GM12878 (cell line): Measurements from ENCODE around the gene THRA. TPM values are rescaled to one million over a fixed set of nuclear protein-coding genes. Genes with fewer than 3 reads are reported as not detected.

Experiments used
- ATAC-seq: fragments of 200-7000 bp; cut with Tn5 transposase; 3 replicates; pipeline ENCODE4 v1.9.1; 2020; ENCODE audit warnings: mild to moderate bottlenecking, moderate library complexity
- BruUV-seq: library from RNA; stranded (reverse); fragments of 400-500 nt; replicated peaks from 2 replicates; lab custom pipeline; 2021; lab: Mats Ljungman, UMichigan
- CTCF ChIA-PET: fragments of 300-600 bp; sonication (Branson Sonifier 250); formaldehyde crosslinking; extraction: SDS; loops from one replicate; lab custom pipeline; 2021; ENCODE audit warnings: inconsistent platforms; lab: Yijun Ruan, JAX
- POLR2A ChIA-PET: fragments of 350-600 bp; formaldehyde crosslinking; extraction: SDS; loops from one replicate; lab custom pipeline; 2021; ENCODE audit warnings: inconsistent platforms; lab: Charles Lee
- RAD21 ChIA-PET: fragments of 300-600 bp; sonication (Branson Sonifier 250); formaldehyde crosslinking; loops from one replicate; lab custom pipeline; 2023; ENCODE audit warnings: antibody characterized with exemption; ENCODE audit not compliant: unreplicated experiment; lab: Charles Lee
- SMC1A ChIA-PET: fragments of 300-600 bp; sonication (Branson Sonifier 250); formaldehyde crosslinking; loops from one replicate; lab custom pipeline; 2023; ENCODE audit not compliant: unreplicated experiment, uncharacterized antibody; lab: Charles Lee
- DNase-seq: peaks from one replicate; pipeline ENCODE4 v3.0.0-alpha.2; 2011; ENCODE audit warnings: low read depth, low spot score
- FAIRE-seq: peaks from 3 replicates; lab custom pipeline; 2011; peaks lifted over from hg19 to GRCh38; lab: Jason Lieb, UNC
- H2AFZ ChIP-seq: 2 replicates; pipeline ENCODE4 v1.6.0; 2011; ENCODE audit warnings: low read depth, low read length, control low read depth; ENCODE audit not compliant: control insufficient read depth
- H3K27ac ChIP-seq: 2 replicates; pipeline ENCODE4 v1.5.1; 2011; ENCODE audit warnings: control low read depth; ENCODE audit not compliant: control insufficient read depth, insufficient read depth
- H3K27me3 ChIP-seq, 2 experiments: replicated peaks in 1 of 2; 2 replicates each; pipeline versions ENCODE4 v1.6.0 to v1.6.1; 2011; ENCODE audit warnings: low read length in 1 of 2; ENCODE audit not compliant: control insufficient read depth in 2 of 2, insufficient read depth in 2 of 2
- H3K36me3 ChIP-seq, 2 experiments: 2 replicates each; pipeline ENCODE4 v1.5.1; 2011; ENCODE audit warnings: low read length in 1 of 2; ENCODE audit not compliant: control insufficient read depth in 2 of 2, insufficient read depth in 2 of 2
- H3K4me1 ChIP-seq: 2 replicates; pipeline ENCODE4 v1.6.1; 2011; ENCODE audit warnings: mild to moderate bottlenecking, low read length, moderate library complexity, mixed read lengths; ENCODE audit not compliant: control insufficient read depth, insufficient read depth
- H3K4me2 ChIP-seq: 2 replicates; pipeline ENCODE4 v1.6.0; 2011; ENCODE audit warnings: control low read depth; ENCODE audit not compliant: control insufficient read depth, insufficient read depth
- H3K4me3 ChIP-seq: fragments of 200-600 bp; sonication (generic); 2 replicates; pipeline ENCODE4 v1.5.1; 2016
- H3K79me2 ChIP-seq: 2 replicates; pipeline ENCODE4 v1.6.0; 2011; ENCODE audit warnings: low read length; ENCODE audit not compliant: control insufficient read depth, insufficient read depth
- H3K9ac ChIP-seq: 2 replicates; pipeline ENCODE4 v1.8.0; 2011; ENCODE audit warnings: low read length, control low read depth, mixed read lengths; ENCODE audit not compliant: control insufficient read depth, insufficient read depth
- H3K9me3 ChIP-seq: replicated peaks from 3 replicates; pipeline ENCODE4 v1.5.1; 2011; ENCODE audit warnings: mild to moderate bottlenecking, low read length; ENCODE audit not compliant: control insufficient read depth, insufficient read depth
- H4K20me1 ChIP-seq: 2 replicates; pipeline ENCODE4 v1.6.0; 2011; ENCODE audit not compliant: control insufficient read depth, insufficient read depth
- CEBPB ChIP-seq, 2 experiments: fragments of 150-350 bp in 1 of 2; IDR thresholded peaks; 2 replicates each; pipeline ENCODE4 v1.6.1; 2012 to 2014; ENCODE audit warnings: low read depth in 2 of 2, low read length in 2 of 2, borderline replicate concordance in 1 of 2, inconsistent platforms in 1 of 2
- PAX8 ChIP-seq: fragments of 450-650 bp; IDR thresholded peaks from 2 replicates; pipeline ENCODE4 v1.6.1; 2017; ENCODE audit warnings: mild to moderate bottlenecking, moderate library complexity
- POLR2AphosphoS5 ChIP-seq: IDR thresholded peaks from 2 replicates; pipeline ENCODE4 v1.6.1; 2011; ENCODE audit warnings: mild to moderate bottlenecking, low read length, inconsistent platforms
- RAD51 ChIP-seq: fragments of 450-650 bp; IDR thresholded peaks from 2 replicates; pipeline ENCODE4 v1.6.1; 2016; ENCODE audit warnings: moderate library complexity, mild to moderate bottlenecking, inconsistent platforms
- WGBS: methylation state at CpG from one replicate; pipeline ENCODE4 v1.1.6; 2016; ENCODE audit warnings: low lambda C conversion rate; ENCODE audit not compliant: insufficient replicate concordance, insufficient coverage; ENCODE audit errors: missing lambda C conversion rate; 5-methylcytosine and 5-hydroxymethylcytosine counted together
- in situ Hi-C: fragments of 300-500 bp; cut with MboI; formaldehyde crosslinking; loops from 9 replicates; pipeline ENCODE4 v1.14.3; 2018; ENCODE audit warnings: mixed read lengths
- intact Hi-C: fragments of 100-400 bp; cut with micrococcal nuclease; formaldehyde crosslinking; loops from one replicate; pipeline ENCODE4 v1.14.2; 2022; ENCODE audit not compliant: unreplicated experiment
- polyA plus RNA-seq, 11 experiments: library from polyadenylated mRNA; depleted of rRNA in 4 of 11; unstranded in 6 of 11; stranded (reverse) in 5 of 11; fragments of >200 nt; fragmentation: Nextera tagmentation in 4 of 11; fragmentation: Illumina TruSeq in 1 of 11; extraction: Ambion mirVana in 4 of 11; extraction: Trizol in 1 of 11; gene quantifications; 1 replicate in 1 of 11; 2 replicates in 10 of 11; pipeline versions ENCODE4 v1.2.1 to v1.2.3, GENCODE V29; 2011 to 2016; ENCODE audit warnings: inconsistent platforms in 2 of 11, missing spikeins in 2 of 11, low read depth in 1 of 11
- total RNA-seq, 4 experiments: library from RNA; depleted of rRNA in 3 of 4; stranded (reverse); fragments of >200 nt in 3 of 4; fragmentation: Illumina TruSeq in 1 of 4; extraction: Trizol in 1 of 4; gene quantifications; 2 replicates each; pipeline versions ENCODE4 v1.2.1 to v1.2.3, GENCODE V29; 2013 to 2021
- TF ChIP-seq, protein P1 (sequence below), 3 experiments: IDR thresholded peaks in 2 of 3; conservative IDR thresholded peaks in 1 of 3; 2 replicates each; pipeline ENCODE4 v1.5.1; 2011; ENCODE audit warnings: low read depth in 3 of 3, low read length in 3 of 3, mild to moderate bottlenecking in 3 of 3, control low read depth in 2 of 3, moderate library complexity in 2 of 3, inconsistent platforms in 1 of 3, mixed read lengths in 1 of 3; ENCODE audit not compliant: control insufficient read depth in 2 of 3, insufficient read depth in 1 of 3; ENCODE audit errors: extremely low read depth in 1 of 3

Gene THRA
- total and polyA plus RNA-seq, 10 of the 15 experiments (the other 5 are each of a cell fraction or from before 2014, with no cell fraction given), result 0.03 to 2.0 (median 0.64) TPM

DNA sequence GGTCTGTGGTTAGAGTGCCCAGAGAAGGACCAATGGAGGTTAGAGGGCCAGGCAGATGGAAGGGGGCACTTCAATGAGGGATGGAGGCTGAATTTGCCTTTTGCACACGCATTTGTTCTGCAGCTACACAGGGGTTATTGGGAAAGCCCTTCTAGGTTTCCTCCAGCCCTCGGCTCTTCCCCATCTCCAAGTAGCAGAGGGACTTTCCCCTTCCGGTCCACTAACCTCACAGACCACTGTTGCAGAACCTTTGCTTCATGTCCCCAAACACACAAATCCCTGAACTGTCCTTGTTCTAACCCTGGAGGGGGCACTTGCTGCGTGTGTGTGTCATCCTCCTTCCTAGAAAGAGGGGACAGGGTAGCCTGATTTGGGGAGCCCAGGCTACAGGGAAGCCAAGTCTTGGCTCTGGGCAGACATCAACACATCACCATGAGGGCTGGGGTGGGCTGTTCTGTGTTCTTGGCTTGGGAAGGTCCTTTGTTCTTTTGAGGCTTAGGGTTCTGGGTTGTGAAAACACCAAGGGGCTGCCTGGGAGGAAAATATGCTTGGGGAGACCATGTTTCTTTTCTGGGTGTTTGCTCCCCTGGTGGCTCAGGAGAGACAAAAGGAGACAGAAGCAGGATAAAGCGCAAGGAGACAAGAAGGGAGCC, 44.9 kb downstream of the THRA start (continued):
- no peak for TF ChIP-seq CEBPB (IDR thresholded peaks at IDR 0.05; ENCODE audit: borderline replicate concordance in 1 of 2, low read depth in 2 of 2, low read length in 2 of 2)
- TF ChIP-seq RAD51, result no peak
- TF ChIP-seq POLR2AphosphoS5, result no peak

- no peak overlapping the region for H3K4me3 ChIP-seq
- in situ Hi-C loops (no loop called here), intact Hi-C loops (no loop called here)
- H3K36me3 ChIP-seq, result no peaks in the 10 kb centered on the region
- CTCF ChIA-PET, result interaction anchor here (1.2 to 7.9 kb wide), 7 partner anchors 10 to 96 kb away, joined by 3 to 367 read pairs (median 87); partner anchors contain the start of genes MSL1, NR1D1 and THRA
- no peaks in the 10 kb centered on the region for H3K9me3 ChIP-seq
- RAD21 ChIA-PET, result interaction anchor here (0.6 to 7.0 kb wide), 4 partner anchors 11 to 94 kb away, joined by 3 to 155 read pairs (median 22); partner anchors contain the start of genes CSF3 and NR1D1
- no TSS peak for BruUV-seq
- 98% methylated on average over 9 of the region's 9 CpGs for WGBS
- no peak overlapping the region for H3K4me2 ChIP-seq
- no peaks in the 10 kb centered on the region for H4K20me1 ChIP-seq
- POLR2A ChIA-PET, result interaction anchor here (0.5 to 5.8 kb wide), 3 partner anchors 10 to 255 kb away, joined by 3 to 50 read pairs (median 4); no protein-coding TSS in a partner anchor
- ATAC-seq (no peak), DNase-seq (no peak), FAIRE-seq (no peak)
- SMC1A ChIA-PET, result interaction anchor here (6.0 to 8.0 kb wide), 3 partner anchors 10 to 58 kb away, joined by 56 to 177 read pairs (median 132); partner anchors contain the start of gene NR1D1
- no peak overlapping the region for H3K27ac ChIP-seq
- no peak overlapping the region for H2AFZ ChIP-seq
- no peaks in the 10 kb centered on the region for H3K79me2 ChIP-seq
- no peaks in the 10 kb centered on the region for H3K27me3 ChIP-seq
- no peak overlapping the region for H3K9ac ChIP-seq
- no peak for TF ChIP-seq PAX8
- TF ChIP-seq, protein P1, sequence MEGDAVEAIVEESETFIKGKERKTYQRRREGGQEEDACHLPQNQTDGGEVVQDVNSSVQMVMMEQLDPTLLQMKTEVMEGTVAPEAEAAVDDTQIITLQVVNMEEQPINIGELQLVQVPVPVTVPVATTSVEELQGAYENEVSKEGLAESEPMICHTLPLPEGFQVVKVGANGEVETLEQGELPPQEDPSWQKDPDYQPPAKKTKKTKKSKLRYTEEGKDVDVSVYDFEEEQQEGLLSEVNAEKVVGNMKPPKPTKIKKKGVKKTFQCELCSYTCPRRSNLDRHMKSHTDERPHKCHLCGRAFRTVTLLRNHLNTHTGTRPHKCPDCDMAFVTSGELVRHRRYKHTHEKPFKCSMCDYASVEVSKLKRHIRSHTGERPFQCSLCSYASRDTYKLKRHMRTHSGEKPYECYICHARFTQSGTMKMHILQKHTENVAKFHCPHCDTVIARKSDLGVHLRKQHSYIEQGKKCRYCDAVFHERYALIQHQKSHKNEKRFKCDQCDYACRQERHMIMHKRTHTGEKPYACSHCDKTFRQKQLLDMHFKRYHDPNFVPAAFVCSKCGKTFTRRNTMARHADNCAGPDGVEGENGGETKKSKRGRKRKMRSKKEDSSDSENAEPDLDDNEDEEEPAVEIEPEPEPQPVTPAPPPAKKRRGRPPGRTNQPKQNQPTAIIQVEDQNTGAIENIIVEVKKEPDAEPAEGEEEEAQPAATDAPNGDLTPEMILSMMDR (IDR thresholded peaks at IDR 0.05 in 2 of 3, conservative IDR thresholded peaks at IDR 0.05 in 1 of 3; ENCODE audit: control insufficient read depth in 2 of 3, extremely low read depth in 1 of 3, insufficient read depth in 1 of 3, low read depth in 3 of 3, low read length in 3 of 3), result peak; percentile 2 to 29 (median 5); a peak in 2 of 6 replicates
- H3K4me1 ChIP-seq, result peaks cover 62% of the 10 kb centered on the region
These were observed 46.4 kb downstream of the THRA start for GRCh38 chr17:40108970-40109824.
